ENCODE data around the gene GPR39.

DNA sequence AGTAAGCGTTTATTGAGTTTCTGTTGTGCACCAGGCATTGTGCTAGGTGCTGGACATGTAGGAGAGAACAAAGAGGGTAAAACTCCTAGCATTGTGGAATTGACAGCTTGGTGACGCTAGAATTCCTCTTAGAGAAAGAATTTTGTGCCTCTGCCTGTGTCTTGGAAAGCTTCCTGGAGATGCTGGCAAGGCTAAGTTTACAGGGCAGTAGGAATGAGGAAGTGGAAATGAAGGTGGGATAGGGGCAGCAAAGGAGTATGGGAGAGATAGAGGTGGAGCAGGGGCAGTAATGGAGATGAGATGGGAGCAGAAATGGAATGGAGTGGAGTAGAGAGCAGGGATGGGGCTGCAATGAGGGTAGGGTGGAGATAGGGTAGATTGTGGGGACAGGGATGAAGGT, 29.8 kb downstream of the GPR39 start:
- TF ChIP-seq, protein P1, sequence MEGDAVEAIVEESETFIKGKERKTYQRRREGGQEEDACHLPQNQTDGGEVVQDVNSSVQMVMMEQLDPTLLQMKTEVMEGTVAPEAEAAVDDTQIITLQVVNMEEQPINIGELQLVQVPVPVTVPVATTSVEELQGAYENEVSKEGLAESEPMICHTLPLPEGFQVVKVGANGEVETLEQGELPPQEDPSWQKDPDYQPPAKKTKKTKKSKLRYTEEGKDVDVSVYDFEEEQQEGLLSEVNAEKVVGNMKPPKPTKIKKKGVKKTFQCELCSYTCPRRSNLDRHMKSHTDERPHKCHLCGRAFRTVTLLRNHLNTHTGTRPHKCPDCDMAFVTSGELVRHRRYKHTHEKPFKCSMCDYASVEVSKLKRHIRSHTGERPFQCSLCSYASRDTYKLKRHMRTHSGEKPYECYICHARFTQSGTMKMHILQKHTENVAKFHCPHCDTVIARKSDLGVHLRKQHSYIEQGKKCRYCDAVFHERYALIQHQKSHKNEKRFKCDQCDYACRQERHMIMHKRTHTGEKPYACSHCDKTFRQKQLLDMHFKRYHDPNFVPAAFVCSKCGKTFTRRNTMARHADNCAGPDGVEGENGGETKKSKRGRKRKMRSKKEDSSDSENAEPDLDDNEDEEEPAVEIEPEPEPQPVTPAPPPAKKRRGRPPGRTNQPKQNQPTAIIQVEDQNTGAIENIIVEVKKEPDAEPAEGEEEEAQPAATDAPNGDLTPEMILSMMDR (IDR thresholded peaks at IDR 0.05): no peak
- no peak for TF ChIP-seq POLR2AphosphoS5 (IDR thresholded peaks at IDR 0.05; ENCODE audit: insufficient read depth in 1 of 2, low read depth in 1 of 2)

All from vagina (tissue), 2 donors.